Measurements from ENCODE around the gene CACNA1H.

CACNA1H gene

DNA sequence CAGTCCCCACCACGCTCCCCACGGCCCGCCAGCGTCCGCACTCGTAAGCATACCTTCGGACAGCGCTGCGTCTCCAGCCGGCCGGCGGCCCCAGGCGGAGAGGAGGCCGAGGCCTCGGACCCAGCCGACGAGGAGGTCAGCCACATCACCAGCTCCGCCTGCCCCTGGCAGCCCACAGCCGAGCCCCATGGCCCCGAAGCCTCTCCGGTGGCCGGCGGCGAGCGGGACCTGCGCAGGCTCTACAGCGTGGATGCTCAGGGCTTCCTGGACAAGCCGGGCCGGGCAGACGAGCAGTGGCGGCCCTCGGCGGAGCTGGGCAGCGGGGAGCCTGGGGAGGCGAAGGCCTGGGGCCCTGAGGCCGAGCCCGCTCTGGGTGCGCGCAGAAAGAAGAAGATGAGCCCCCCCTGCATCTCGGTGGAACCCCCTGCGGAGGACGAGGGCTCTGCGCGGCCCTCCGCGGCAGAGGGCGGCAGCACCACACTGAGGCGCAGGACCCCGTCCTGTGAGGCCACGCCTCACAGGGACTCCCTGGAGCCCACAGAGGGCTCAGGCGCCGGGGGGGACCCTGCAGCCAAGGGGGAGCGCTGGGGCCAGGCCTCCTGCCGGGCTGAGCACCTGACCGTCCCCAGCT lies 67.3 kb downstream of the CACNA1H start:
- Histone ChIP-seq H3K4me2 (no peak overlapping the region), H3K36me3 (ENCODE audit: insufficient read depth) (no peaks in the 10 kb centered on the region), H3K4me3 (IDR thresholded peaks at IDR 0.05; ENCODE audit: insufficient read depth, low read depth, low read length) (no peak overlapping the region), H3K79me2 (ENCODE audit: insufficient read depth, low read depth) (no peaks in the 10 kb centered on the region), H3K27ac (no peak overlapping the region), H2AFZ (ENCODE audit: low read depth) (no peak overlapping the region), H3K9ac (no peak overlapping the region), H3K27me3 (ENCODE audit: insufficient read depth, low read depth) (peaks cover 95% of the 10 kb centered on the region), H3K4me1 (ENCODE audit: low read depth, poor library complexity, severe bottlenecking) (no peaks in the 10 kb centered on the region), H4K20me1 (ENCODE audit: insufficient read depth) (no peaks in the 10 kb centered on the region)
- TF ChIP-seq, protein P1, sequence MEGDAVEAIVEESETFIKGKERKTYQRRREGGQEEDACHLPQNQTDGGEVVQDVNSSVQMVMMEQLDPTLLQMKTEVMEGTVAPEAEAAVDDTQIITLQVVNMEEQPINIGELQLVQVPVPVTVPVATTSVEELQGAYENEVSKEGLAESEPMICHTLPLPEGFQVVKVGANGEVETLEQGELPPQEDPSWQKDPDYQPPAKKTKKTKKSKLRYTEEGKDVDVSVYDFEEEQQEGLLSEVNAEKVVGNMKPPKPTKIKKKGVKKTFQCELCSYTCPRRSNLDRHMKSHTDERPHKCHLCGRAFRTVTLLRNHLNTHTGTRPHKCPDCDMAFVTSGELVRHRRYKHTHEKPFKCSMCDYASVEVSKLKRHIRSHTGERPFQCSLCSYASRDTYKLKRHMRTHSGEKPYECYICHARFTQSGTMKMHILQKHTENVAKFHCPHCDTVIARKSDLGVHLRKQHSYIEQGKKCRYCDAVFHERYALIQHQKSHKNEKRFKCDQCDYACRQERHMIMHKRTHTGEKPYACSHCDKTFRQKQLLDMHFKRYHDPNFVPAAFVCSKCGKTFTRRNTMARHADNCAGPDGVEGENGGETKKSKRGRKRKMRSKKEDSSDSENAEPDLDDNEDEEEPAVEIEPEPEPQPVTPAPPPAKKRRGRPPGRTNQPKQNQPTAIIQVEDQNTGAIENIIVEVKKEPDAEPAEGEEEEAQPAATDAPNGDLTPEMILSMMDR (conservative IDR thresholded peaks at IDR 0.05; ENCODE audit: low read depth, low read length): no peak

DNA sequence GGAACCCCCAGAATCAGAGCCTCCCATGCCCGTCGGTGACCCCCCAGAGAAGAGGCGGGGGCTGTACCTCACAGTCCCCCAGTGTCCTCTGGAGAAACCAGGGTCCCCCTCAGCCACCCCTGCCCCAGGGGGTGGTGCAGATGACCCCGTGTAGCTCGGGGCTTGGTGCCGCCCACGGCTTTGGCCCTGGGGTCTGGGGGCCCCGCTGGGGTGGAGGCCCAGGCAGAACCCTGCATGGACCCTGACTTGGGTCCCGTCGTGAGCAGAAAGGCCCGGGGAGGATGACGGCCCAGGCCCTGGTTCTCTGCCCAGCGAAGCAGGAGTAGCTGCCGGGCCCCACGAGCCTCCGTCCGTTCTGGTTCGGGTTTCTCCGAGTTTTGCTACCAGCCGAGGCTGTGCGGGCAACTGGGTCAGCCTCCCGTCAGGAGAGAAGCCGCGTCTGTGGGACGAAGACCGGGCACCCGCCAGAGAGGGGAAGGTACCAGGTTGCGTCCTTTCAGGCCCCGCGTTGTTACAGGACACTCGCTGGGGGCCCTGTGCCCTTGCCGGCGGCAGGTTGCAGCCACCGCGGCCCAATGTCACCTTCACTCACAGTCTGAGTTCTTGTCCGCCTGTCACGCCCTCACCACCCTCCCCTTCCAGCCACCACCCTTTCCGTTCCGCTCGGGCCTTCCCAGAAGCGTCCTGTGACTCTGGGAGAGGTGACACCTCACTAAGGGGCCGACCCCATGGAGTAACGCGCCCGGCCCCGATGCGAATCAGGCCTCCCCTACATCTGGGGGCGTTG lies 68.1 kb downstream of the CACNA1H start:
- Histone ChIP-seq H3K4me3 (IDR thresholded peaks at IDR 0.05; ENCODE audit: insufficient read depth, low read depth, low read length) (no peak overlapping the region), H3K4me1 (ENCODE audit: low read depth, poor library complexity, severe bottlenecking) (no peaks in the 10 kb centered on the region)

DNA sequence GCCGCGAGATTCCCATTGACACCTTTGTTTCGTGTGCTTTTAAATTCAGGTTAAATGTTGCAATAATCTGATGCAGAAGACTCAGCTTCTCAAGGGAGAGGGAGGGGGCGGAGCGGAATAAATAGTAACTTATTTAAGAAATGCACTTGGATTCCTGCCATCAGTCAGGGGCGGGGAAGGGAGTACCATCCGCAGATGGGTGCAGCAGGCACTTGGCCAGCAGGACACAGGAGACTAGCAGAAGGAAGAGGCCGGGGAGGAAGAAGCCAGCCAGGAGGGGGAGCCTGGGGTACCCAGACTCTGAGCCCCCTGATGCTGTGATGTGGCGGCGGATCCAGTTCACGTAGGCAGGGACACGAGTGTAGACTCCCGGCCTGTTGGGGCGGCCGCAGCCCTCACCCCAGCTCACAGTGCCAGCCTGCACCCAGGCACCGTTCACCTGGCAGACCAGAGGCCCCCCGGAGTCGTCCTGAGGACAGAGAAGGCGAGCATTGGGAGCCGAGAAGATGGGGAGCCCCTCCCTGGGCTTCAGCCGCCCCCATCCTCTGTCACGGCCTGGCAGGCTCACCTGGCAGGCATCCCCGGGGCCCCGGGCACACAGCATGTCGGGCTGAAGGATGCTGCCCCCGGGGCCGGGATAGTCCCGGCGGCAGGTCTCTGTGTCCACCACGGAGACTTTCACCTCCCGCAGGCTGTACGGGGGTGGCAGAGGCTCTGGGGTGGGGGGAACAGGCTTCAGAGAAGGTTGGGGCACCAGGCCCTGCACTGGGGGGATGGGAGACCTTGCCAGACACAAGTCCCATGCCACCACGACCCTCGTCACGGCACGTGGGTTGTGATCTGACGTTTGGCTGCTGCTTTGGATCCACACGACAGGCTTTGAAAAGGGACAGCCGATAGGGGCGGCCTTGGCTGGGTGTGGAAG lies 69.0 kb downstream of the CACNA1H start:
- Histone ChIP-seq H3K79me2 (ENCODE audit: insufficient read depth, low read depth) (no peaks in the 10 kb centered on the region), H4K20me1 (ENCODE audit: insufficient read depth) (no peaks in the 10 kb centered on the region), H3K4me1 (ENCODE audit: low read depth, poor library complexity, severe bottlenecking) (no peaks in the 10 kb centered on the region), H2AFZ (ENCODE audit: low read depth) (no peak overlapping the region), H3K4me2 (no peak overlapping the region), H3K4me3 (IDR thresholded peaks at IDR 0.05; ENCODE audit: insufficient read depth, low read depth, low read length) (no peak overlapping the region), H3K27me3 (ENCODE audit: insufficient read depth, low read depth) (peaks cover 89% of the 10 kb centered on the region), H3K9ac (no peak overlapping the region), H3K36me3 (ENCODE audit: insufficient read depth) (no peaks in the 10 kb centered on the region), H3K27ac (no peak overlapping the region)
- TF ChIP-seq, protein P1 (conservative IDR thresholded peaks at IDR 0.05; ENCODE audit: low read depth, low read length): no peak

More for the DNA sequence above, 68.1 kb downstream of the CACNA1H start:
- Histone ChIP-seq H2AFZ (ENCODE audit: low read depth) (no peak overlapping the region), H3K27me3 (ENCODE audit: insufficient read depth, low read depth) (peaks cover 96% of the 10 kb centered on the region), H3K9ac (no peak overlapping the region), H3K27ac (no peak overlapping the region), H3K79me2 (ENCODE audit: insufficient read depth, low read depth) (no peaks in the 10 kb centered on the region), H3K4me2 (no peak overlapping the region), H3K36me3 (ENCODE audit: insufficient read depth) (no peaks in the 10 kb centered on the region), H4K20me1 (ENCODE audit: insufficient read depth) (no peaks in the 10 kb centered on the region)
- TF ChIP-seq, protein P1 (conservative IDR thresholded peaks at IDR 0.05; ENCODE audit: low read depth, low read length): no peak

DNA sequence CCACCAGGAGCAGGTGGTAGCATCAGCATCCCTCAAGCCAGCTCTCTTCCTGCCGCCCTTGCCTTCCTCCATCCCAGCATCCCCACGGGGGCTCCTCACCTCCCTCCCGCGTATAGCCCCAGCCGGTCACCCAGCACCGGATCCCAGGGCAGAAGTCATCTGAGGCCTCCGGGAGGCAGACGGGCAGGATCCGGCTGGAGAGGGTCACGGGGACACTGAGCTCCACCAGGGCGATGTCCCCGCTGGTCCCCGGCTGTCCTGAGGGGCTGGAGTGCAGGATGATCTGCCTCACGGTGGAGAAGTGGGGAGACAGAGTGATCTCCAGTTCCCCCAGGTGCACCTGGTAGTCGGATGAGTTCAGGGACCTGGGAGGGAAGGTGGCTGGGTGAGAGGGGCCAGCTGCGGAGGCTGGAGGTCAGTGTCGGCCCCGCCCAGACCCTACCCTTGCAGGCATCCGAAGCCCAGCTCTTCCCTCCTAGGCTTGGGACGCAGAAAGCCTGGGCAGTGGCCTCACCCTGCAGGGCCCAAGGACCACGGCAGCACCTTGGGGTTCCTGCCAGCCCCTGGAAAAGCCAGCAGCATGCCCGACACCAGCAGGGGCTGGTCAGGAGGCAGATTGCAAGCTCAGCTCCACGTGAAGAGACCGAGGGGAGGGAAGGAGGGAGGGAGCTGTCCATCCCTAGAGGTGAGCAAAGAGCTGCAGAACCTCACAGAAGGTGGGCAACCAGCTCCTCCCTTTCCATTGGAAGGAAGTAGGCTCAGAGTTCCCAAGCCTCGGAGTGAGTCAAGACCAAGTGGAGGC lies 69.8 kb downstream of the CACNA1H start:
- Histone ChIP-seq H3K4me1 (ENCODE audit: low read depth, poor library complexity, severe bottlenecking) (no peaks in the 10 kb centered on the region), H3K36me3 (ENCODE audit: insufficient read depth) (no peaks in the 10 kb centered on the region), H3K4me3 (IDR thresholded peaks at IDR 0.05; ENCODE audit: insufficient read depth, low read depth, low read length) (no peak overlapping the region), H2AFZ (ENCODE audit: low read depth) (no peak overlapping the region), H3K9ac (no peak overlapping the region), H3K79me2 (ENCODE audit: insufficient read depth, low read depth) (no peaks in the 10 kb centered on the region), H3K27me3 (ENCODE audit: insufficient read depth, low read depth) (peaks cover 86% of the 10 kb centered on the region), H4K20me1 (ENCODE audit: insufficient read depth) (no peaks in the 10 kb centered on the region), H3K27ac (no peak overlapping the region), H3K4me2 (no peak overlapping the region)
- TF ChIP-seq, protein P1 (conservative IDR thresholded peaks at IDR 0.05; ENCODE audit: low read depth, low read length): no peak
